ENCODE measurements around the gene ACACA.

The ACACA gene

GRCh38 chr17:37386462-37386861 lies 20.2 kb downstream of the ACACA start:
- H3K27ac ChIP-seq (ENCODE audit: poor library complexity, severe bottlenecking), result no peak overlapping the region
- H3K4me3 ChIP-seq (ENCODE audit: severe bottlenecking), result no peak overlapping the region
- no peaks in the 10 kb centered on the region for H3K4me1 ChIP-seq (ENCODE audit: insufficient read depth, poor library complexity, severe bottlenecking)
- H3K27me3 ChIP-seq (ENCODE audit: insufficient read depth, poor library complexity, severe bottlenecking), result no peaks in the 10 kb centered on the region
- no peak for DNase-seq (ENCODE audit: low spot score)
- H3K9me3 ChIP-seq (ENCODE audit: severe bottlenecking), result no peaks in the 10 kb centered on the region
- no peak for TF ChIP-seq CTCF (IDR thresholded peaks at IDR 0.05; ENCODE audit: poor library complexity, severe bottlenecking)
- ATAC-seq (ENCODE audit: low read depth), result no peak
- H3K36me3 ChIP-seq (ENCODE audit: low read depth), result no peaks in the 10 kb centered on the region

- Histone ChIP-seq H3K27ac (ENCODE audit: poor library complexity, severe bottlenecking) (no peak overlapping the region), H3K4me1 (ENCODE audit: insufficient read depth, poor library complexity, severe bottlenecking) (no peaks in the 10 kb centered on the region), H3K36me3 (ENCODE audit: low read depth) (no peaks in the 10 kb centered on the region), H3K27me3 (ENCODE audit: insufficient read depth, poor library complexity, severe bottlenecking) (no peaks in the 10 kb centered on the region), H3K4me3 (ENCODE audit: severe bottlenecking) (no peak overlapping the region), H3K9me3 (ENCODE audit: severe bottlenecking) (no peaks in the 10 kb centered on the region)
- ATAC-seq (ENCODE audit: low read depth), result no peak
- DNase-seq (ENCODE audit: low spot score), result no peak
- TF ChIP-seq CTCF (IDR thresholded peaks at IDR 0.05; ENCODE audit: poor library complexity, severe bottlenecking), result no peak
These were observed 21.1 kb downstream of the ACACA start for GRCh38 chr17:37385474-37385990.

- H3K36me3 ChIP-seq (ENCODE audit: low read depth), result no peaks in the 10 kb centered on the region
- no peak for TF ChIP-seq CTCF (IDR thresholded peaks at IDR 0.05; ENCODE audit: poor library complexity, severe bottlenecking)
- no peaks in the 10 kb centered on the region for H3K4me1 ChIP-seq (ENCODE audit: insufficient read depth, poor library complexity, severe bottlenecking)
- no peak for DNase-seq (ENCODE audit: low spot score)
- H3K27me3 ChIP-seq (ENCODE audit: insufficient read depth, poor library complexity, severe bottlenecking), result no peaks in the 10 kb centered on the region
- no peaks in the 10 kb centered on the region for H3K9me3 ChIP-seq (ENCODE audit: severe bottlenecking)
- ATAC-seq (ENCODE audit: low read depth), result no peak
- no peak overlapping the region for H3K27ac ChIP-seq (ENCODE audit: poor library complexity, severe bottlenecking)
- no peak overlapping the region for H3K4me3 ChIP-seq (ENCODE audit: severe bottlenecking)
These were observed 22.0 kb downstream of the ACACA start for GRCh38 chr17:37384560-37385149.

- H3K4me1 ChIP-seq (ENCODE audit: insufficient read depth, poor library complexity, severe bottlenecking), result no peaks in the 10 kb centered on the region
- H3K27ac ChIP-seq (ENCODE audit: poor library complexity, severe bottlenecking), result no peak overlapping the region
- ATAC-seq (ENCODE audit: low read depth) (no peak), DNase-seq (ENCODE audit: low spot score) (no peak)
- no peak overlapping the region for H3K4me3 ChIP-seq (ENCODE audit: severe bottlenecking)
- H3K36me3 ChIP-seq (ENCODE audit: low read depth), result no peaks in the 10 kb centered on the region
- no peak for TF ChIP-seq CTCF (IDR thresholded peaks at IDR 0.05; ENCODE audit: poor library complexity, severe bottlenecking)
- no peaks in the 10 kb centered on the region for H3K27me3 ChIP-seq (ENCODE audit: insufficient read depth, poor library complexity, severe bottlenecking)
- no peaks in the 10 kb centered on the region for H3K9me3 ChIP-seq (ENCODE audit: severe bottlenecking)
These were observed 24.6 kb downstream of the ACACA start for GRCh38 chr17:37382056-37382455.

GRCh38 chr17:37375706-37376105 lies 30.9 kb downstream of the ACACA start, which contains the start of gene C17orf78:
Gene C17orf78 (plus strand): TSS chr17:37375985. CDS start chr17:37376093, 108 bp downstream.
- no peak within 1 kb of the TSS for H3K4me3 ChIP-seq (ENCODE audit: severe bottlenecking)
- DNase-seq (ENCODE audit: low spot score) (no peak), ATAC-seq (ENCODE audit: low read depth) (no peak)
- H3K27ac ChIP-seq (ENCODE audit: poor library complexity, severe bottlenecking), result no peak within 1 kb of the TSS
- no peaks in the 10 kb centered on the region for H3K27me3 ChIP-seq (ENCODE audit: insufficient read depth, poor library complexity, severe bottlenecking)
- H3K4me1 ChIP-seq (ENCODE audit: insufficient read depth, poor library complexity, severe bottlenecking), result no peaks in the 10 kb centered on the region
- H3K9me3 ChIP-seq (ENCODE audit: severe bottlenecking), result no peaks in the 10 kb centered on the region
- no peak for TF ChIP-seq CTCF (IDR thresholded peaks at IDR 0.05; ENCODE audit: poor library complexity, severe bottlenecking)
- H3K36me3 ChIP-seq (ENCODE audit: low read depth), result no peaks in the 10 kb centered on the region
